HUDEP-2 (cell line): ENCODE measurements around the gene CYP4F11.
"Not testable (repeated sequence)": the region's sequence is repeated elsewhere in the genome, so short reads cannot be mapped to it uniquely, and the experiment has no call there.

ENCODE experiments used
- DNase-seq, 76 experiments: peaks; one replicate each; lab custom pipeline; 2025; ENCODE audit not compliant: unreplicated experiment in 76 of 76; lab: John Stamatoyannopoulos, UW

CYP4F11 gene, protein sequence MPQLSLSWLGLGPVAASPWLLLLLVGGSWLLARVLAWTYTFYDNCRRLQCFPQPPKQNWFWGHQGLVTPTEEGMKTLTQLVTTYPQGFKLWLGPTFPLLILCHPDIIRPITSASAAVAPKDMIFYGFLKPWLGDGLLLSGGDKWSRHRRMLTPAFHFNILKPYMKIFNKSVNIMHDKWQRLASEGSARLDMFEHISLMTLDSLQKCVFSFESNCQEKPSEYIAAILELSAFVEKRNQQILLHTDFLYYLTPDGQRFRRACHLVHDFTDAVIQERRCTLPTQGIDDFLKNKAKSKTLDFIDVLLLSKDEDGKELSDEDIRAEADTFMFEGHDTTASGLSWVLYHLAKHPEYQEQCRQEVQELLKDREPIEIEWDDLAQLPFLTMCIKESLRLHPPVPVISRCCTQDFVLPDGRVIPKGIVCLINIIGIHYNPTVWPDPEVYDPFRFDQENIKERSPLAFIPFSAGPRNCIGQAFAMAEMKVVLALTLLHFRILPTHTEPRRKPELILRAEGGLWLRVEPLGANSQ

DNA sequence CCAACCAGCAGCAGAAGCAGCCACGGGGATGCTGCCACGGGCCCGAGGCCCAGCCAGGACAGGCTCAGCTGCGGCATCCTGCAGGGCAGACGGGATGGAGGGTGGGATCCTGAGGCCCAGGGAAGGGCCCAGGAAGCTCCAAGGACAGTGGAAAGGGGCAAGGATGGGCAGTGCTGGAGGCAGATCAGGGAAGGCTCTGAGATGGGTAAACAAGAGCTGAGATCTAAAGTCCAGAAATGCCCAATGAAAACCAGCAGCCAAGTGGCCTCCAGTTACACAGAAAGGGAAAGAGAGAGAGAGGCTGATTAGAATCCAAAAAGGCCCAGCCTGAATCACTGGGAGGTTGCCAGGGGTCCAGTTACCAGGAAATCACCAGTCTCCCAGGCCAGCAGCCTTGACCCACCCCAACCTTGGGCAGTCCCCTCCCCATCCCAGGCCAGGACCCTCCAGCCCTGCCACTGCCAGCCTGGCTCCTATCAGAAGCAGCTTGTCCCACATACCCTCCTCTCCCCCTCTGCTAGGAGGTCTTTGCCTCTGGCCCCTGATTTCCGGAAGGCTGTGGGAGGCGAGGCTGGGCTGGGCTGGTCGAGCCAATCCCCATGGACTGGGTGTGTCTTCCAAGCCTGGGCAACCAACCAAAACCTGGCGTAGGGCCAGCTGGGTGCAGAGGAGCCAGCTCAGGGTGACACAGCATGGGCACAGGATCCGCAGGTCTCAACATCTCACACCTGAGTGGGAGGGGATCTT lies at the start of gene CYP4F11:
Gene CYP4F11, minus strand, starts transcription at position 198 of the 747 bp plus-strand sequence. Its CDS starts 121 bp downstream, at position 77.
- peak in 73 of 76 experiments; percentile 19 to 89 (median 77) for DNase-seq

DNA sequence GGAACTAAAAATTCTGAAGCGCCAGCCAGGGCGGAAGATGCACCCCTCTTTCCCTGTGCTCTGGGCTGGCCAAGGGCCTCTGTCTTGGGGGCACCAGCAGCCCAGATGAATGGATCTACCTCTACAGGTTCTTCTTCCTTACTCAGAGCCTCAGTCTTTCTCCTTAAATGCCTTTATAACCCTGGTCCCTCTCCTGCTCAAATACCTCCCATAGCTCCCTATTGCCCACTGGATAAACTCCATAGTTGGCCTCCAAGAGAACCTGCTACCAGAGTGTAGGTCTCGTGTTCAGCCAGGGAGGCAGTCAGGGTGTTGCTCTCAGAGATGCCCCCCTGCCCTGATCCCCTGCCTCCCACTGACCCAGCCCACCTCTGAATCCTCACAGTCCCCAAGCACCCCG lies 45.0 kb upstream of the CYP4F11 start:
- no peak for DNase-seq

DNA sequence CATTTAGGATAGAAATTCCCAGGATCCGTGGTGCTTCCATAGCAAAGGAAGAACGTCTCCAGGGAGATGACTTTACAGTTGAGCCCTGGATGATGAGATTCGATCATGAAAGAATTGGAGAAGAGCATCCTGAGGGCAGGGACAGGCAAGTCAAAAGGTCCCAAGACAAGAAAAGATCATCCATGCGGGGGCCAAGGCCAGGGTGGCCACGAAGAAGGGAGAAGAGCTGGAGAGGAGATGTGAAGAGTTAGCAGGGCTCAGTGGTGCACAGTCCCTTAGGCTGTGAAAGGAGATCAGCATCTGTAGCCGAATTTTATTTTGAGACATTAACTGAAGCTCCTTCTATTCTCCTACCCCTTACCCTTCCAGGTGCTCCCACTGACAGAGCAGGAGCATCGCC lies 43.4 kb upstream of the CYP4F11 start:
- DNase-seq, result no peak

DNA sequence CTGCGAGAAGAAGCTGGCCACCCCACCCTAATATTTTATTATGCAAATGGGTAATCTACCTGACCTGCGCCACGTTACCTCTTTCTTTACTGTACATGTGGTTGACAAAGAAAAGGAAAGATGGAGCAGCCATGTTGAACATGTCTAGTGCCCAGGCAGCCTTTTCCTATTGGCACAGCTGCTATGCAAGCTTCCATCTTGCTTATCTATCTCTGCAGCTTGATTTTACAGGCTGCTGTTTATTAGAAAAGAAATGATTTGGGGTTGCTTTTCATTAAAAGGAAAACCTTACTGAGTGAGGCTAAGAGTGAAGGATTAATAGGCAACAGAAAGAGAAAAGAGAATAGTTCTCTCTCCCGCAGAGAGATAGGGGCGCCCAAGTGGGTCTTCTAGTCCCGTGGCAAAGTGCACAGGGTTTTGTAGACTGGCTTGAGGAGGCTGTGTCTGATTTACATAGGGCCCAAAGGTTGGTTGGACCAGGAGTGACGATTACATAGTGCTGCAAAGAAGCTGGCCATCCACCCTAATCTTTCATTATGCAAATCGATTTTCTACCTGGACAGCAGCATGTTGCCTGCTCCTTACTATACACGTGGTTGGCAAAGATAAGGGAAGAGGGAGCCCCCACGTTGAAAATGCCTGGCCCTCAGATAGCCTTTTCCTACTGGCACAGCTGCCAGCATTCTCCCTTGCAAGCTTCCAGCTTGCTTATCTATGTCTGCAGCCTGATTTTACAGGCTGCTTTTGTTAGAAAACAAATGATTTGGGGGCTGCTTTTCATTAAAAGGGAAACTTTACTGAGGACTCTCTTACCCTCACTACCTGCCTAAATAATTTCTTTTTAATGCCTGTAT lies 42.7 kb upstream of the CYP4F11 start:
- DNase-seq, result peak in 5 of 76 experiments; percentile 13 to 28 (median 20)

DNA sequence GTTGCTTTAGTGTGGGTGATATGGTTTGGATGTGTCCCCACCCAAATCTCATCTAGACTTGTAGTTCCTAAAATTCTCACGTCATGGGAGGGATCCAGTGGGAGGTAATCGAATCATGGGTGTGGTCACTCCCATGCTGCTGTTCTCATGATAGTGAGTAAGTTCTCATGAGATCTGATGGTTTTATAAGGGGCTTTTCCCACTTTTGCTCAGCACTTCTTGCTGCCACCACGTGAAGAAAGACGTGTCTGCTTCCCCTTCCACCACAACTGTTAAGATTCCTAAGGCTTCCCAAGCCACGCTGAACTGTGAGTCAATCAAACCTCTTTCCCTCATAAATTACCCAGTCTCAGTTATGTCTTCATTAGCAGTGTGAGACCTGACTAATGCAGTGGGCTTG lies 40.5 kb upstream of the CYP4F11 start:
- DNase-seq, result no peak

DNA sequence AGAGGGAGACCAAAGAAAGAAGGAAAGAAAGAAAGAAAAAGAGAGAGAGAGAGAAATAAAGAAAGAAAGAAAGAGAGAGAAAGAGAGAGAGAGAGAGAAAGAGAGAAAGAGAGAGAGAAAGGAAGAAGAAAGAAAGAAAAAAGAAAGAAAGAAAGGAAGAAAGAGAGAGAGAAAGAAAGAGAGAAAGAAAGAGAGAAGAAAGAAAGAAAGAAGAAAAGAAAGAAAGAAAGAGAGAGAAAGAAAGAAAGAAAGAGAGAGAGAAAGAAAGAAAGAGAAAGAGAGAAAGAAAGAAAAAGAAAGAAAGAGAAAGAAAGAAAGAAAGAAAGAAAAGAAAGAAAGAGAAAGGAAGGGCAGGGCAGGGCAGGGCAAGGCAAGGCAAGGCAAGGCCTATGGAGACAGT lies 37.7 kb upstream of the CYP4F11 start:
- not testable (repeated sequence) for DNase-seq

DNA sequence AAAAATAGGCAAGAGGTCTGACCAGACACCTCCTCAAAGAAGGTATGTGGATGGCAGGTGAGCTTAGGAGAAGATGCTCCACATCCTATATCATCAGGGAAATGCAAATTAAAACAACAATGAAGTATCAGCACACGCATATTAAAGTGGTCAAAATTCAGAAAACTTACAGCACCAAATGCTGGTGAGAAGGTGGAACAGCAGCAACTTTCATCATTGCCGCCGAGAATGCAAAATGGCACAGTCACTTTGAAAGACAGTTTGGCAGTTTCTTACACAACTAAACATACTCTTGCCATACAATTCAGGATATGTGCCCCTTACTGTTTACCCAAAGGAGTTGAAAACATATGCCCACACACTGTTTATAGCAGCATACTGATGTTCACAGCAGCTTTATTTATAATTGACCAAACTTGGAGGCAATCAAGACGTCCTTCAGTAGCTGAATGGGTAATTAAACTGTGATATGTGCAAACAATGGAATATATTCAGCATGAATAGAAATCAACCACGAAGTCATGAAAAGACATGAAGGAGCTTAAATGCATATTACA lies 37.0 kb upstream of the CYP4F11 start:
- no peak for DNase-seq

DNA sequence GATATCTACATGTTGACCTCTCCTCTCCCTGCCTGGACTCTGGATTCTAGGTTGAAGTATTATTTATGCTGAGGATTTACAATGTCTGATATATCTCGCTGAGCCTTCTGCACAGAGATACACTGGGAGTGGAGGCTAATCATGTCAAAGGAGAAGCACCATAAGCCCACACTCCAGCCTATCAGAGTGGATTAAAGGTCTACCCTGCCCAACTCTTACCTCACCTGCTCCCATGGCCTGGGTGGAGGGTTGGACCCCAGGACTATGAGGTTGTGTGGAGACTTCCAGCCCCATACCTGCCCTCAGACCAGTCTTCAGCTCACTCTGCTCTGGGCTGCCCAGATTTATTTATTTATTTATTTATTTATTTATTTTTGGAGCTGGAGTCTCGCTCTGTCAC lies 29.9 kb upstream of the CYP4F11 start:
- no peak for DNase-seq

DNA sequence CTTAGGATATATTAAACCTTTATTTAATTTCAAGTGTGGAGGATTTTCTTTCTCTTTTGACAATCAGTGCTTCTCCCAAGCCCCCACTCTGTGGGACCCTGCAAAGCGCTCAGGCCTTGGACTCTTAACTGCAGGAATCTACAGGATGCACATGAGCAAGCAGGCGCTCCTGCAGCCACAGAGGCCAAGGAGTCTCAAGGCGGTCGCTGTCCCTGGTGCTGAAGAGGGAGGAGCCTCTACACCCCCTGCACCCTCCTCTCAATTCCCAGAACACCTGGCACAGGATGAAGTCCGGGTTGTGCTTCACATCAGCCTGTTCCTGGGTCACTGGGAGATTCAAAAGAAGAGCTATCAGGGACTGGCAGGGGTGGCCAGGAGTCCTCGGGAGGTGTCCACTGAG lies 28.0 kb upstream of the CYP4F11 start:
- peak in 1 of 76 experiments; percentile 10 for DNase-seq

DNA sequence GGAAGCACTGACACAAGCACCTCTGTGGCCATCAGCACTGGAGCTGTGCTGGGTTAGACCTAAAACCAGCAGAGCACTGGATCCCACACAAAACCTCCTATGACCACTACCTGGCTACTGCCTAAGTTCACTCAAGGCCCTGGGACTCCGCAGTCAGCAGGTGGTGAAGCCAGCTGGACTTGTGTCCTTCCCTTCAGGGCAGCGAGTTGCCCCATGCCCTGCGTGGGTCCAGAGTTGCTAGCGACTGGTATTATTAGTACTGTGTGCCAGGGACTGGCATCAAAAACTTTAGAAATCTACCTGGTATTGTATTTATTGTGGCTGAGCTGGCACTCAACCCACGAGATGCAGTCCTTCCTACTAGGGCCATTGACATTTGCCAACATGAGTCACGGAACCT lies 20.5 kb upstream of the CYP4F11 start:
- no peak for DNase-seq

DNA sequence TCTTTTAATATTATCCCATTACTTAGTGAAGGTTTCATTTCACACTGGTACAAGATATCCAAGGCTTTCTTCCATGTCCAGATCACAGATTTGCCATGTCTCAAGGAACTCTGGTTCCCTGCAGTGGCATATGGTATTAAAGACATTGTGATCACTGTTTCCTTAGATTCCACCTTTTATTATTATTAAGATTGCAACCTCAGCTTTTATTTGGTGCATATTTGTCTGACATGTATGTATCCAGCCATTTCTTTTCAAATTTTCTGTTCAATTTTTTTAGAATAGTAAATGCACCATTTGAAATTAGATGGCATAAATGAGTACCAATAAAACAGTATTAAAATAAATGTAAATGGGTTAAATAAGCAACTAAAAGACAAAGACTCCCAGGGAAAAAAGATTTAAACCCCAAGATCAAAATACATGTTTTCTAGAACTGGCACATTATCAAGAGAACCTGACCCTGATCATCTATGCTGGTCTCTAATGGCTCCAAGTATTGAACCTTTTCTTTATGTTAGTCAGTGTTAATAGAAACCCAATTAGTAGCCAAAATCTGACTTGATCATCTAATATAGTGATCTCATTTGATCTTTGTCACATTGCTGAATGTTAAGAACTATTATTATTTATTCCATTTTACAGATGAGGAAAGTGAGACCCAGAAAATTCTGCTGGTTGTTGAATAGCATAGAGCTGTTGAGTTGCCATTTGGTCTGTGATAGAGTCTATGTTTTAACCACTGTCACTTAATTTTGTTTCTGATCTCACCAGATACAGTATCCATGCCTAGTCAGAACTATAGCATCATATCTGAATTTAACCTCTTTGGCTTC lies 14.1 kb upstream of the CYP4F11 start, which contains the start of gene OR10H4:
Gene OR10H4, plus strand, starts transcription at position 786 of the 836 bp plus-strand sequence. Its CDS starts 0 bp downstream, at position 786.
- DNase-seq, result no peak

DNA sequence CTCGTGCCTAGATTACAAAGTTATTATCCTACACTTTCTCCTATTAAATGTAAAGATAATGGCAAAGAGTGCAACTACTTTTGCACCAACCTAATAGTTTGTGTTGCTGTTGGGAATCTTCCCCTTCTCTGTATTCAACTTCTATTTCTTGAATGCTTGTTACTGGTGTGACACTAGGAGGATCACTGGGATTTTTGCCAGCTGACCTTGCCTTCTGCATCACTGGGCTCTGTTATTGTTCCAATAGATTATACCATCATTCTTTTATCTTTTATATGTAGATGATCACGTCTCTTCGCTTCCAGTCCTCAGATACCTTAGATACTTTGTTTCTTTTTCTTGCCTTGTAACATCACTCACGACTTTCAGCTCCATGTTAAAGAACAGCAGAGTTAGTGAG lies 11.0 kb upstream of the CYP4F11 start:
- no peak for DNase-seq

DNA sequence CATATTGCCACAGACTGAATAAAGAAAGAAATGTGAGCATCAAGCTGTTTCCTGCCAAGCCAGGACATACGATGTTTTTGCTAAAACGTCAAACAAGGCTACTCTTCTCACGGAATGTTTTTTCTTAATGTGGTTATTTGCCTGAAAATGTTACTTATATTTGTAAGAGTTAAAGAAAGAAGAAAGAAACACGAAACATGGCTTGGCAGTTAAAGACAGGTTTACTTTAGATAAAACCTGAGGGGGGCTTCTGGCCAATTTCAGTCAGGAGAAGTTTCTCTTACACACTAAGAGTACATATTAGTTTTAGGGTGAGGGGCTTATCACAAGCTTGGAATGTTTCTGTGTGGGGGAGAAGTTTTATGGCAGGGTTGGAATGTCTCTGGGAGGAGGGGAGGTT lies 10.1 kb upstream of the CYP4F11 start:
- no peak for DNase-seq

DNA sequence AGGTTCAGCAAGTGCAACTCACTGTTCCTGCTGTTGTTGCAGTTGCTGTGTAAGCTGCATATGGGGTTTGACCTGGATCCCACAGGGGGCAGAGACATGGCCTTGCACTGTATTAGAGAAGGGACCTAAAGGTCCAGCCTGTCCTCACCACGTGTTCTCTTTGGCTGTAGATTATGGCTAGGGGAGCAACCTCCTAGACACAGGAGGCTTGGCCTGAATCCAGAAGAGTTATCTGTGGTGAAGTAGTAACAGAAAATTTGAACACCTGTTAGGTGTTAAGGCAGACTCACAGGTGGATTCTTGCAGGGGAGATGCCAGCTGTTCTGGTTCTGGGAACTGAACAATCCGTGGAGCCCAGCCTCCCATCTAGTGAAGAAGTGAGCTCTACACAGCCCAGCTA lies 3.4 kb upstream of the CYP4F11 start:
- DNase-seq, result no peak

DNA sequence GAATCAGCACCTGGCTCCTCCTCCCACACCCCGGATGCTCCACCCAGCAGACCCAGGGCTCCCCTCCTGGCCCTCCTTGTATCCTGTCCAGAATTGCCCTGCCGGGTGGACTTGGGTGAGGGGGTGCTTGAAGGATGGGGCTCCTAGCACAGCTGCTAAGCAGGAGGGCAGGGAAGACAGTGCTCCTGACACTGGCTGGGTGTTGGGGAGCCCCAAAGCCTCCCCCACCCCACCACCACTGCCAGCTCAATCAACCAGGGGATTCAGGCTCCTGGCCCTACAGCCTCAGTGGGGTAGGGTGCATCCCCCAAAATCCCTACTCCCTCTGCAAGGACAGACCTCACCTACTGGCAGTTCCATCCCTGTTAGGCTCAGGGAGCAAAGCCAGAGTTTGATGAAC lies 2.6 kb upstream of the CYP4F11 start:
- DNase-seq, result no peak

DNA sequence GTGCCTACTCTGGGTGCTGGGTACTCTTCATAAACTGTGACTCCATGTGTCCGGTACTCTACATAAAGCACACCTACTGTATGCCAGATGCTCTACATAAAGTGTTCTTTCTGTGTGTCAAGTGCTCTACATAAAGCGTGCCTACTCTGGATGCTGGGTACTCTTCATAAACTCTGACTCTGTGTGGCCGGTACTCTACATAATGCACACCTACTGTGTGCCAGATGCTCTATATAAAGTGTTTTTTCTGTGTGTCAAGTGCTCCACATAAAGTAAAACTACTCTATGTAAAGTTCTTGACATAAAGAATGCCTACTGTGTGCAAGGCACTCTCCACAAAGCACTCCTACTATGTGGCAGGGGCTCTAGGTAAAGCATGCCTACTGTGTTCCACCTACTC lies 1.8 kb upstream of the CYP4F11 start:
- no peak for DNase-seq

DNA sequence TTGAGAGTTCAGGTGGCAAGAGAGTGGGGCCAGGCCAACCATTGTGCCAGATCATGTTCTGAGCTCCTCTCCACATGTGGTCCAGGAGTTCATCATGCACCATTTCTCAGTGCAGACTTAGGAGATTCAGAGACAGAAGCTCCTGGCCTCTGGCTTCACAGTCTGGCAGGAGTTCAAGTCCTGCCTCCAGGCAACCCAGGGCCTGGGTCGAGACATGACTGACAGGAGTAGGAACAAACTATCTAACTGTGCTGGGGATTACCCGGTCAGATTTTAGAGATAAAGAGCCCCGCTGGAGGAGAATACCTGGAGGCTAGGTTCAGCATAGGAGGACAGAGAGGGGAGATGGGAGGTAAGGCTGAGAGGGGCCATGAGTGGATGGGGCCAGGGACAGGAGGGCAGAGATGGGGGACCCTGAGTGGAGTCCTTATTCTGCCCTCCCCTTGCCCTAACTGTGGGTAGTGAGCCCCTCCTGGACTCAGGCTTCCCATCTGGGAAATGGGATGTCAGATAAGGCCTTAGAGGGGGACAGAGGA lies 906 bp upstream of the CYP4F11 start:
- peak in 3 of 76 experiments; percentile 28 to 48 (median 48) for DNase-seq

DNA sequence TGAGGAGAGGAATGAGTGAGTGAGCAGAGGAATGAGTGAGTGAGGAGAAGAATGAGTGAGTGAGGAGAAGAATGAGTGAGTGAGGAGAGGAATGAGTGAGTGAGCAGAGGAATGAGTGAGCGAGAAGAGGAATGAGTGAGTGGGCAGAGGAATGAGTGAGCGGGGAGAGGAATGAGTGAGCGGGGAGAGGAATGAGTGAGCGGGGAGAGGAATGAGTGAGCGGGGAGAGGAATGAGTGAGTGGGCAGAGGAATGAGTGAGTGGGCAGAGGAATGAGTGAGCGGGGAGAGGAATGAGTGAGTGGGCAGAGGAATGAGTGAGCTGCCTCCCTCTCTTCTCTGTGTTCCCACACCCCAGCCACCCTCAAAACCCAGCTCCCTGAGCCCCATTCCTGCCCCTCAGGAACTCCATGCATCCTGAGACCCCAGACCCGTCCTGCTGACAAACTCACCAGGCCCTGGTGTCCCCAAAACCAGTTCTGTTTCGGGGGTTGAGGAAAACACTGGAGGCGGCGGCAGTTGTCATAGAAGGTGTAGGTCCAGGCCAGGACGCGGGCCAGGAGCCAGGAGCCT lies 483 bp downstream of the CYP4F11 start:
- peak in 1 of 76 experiments; percentile 16 for DNase-seq

DNA sequence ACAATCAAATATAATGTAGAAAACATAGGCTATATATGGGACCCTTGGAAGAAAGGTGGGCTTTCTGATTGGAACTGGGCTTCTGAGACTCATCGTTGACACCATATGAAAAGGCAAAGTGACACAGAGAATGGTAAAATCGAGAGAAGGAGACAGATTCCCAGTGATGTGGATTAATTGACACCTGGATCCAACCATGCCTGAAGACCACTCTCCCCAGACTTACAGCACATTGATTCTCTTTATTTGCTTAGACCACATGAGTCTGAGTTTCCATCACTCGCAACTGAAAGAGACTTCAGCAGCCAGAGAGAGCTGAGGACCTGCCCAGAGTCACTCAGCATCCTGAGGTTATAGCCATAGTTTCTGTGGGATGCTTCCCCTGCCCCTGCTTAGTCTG lies 6.0 kb downstream of the CYP4F11 start:
- no peak for DNase-seq
